Muscle of arm (tissue), 12 donors: ENCODE data around the gene RAB3A. TPM values are rescaled to one million over a fixed set of nuclear protein-coding genes. Genes with fewer than 3 reads are reported as not detected.

ENCODE experiments used
- DNase-seq: peaks from one replicate; pipeline ENCODE4 v3.0.0-alpha.2; 2013
- polyA plus RNA-seq, 12 donors: library from polyadenylated mRNA; unstranded; fragments of 120-200 nt; gene quantifications; one replicate each; pipeline ENCODE4 v1.2.1, GENCODE V29; 2013; ENCODE audit not compliant: insufficient read length in 12 of 12

The RAB3A gene
- polyA plus RNA-seq, 12 donors, result 2.7 to 5.5 (median 3.3) TPM; not detected in 2

DNA sequence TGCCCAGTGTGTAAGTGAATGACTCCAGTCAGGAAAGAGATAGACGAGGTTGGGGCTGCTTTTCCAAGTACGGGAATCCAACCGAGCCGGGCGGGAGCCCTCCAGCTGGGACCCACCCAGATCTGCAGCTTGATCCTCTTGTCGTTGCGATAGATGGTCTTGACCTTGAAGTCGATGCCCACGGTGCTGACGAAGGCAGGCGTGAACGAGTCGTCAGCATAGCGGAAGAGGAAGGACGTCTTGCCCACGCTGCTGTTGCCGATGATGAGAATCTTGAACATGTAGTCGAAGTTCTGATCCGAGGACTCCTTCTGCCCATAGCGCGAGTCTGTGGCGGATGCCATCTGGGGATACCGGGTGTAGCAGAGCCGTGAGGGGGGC, 1.5 kb downstream of the RAB3A start:
- DNase-seq, result no peak

GRCh38 chr19:18198374-18198773, 5.5 kb downstream of the RAB3A start:
- DNase-seq, result no peak

DNA sequence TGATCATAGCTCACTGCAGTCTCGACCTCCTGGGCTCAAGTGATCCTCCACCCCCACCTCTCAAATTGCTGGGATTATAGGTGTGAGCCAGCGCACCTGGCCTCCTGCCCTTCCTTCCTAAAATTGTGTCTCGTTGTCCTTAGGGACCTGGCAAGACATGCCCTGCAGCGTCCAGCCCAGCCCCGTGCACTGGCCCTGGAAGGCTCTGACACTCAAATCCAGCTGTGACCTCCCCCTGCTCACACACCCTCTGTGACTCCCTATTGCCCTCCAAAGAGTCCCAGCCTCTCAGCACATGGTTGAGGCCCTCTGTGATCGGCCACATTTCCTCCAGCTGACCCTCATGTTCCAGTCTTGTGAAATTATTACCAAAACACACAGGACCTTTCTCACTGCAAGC, 5.9 kb downstream of the RAB3A start:
- DNase-seq, result no peak

DNA sequence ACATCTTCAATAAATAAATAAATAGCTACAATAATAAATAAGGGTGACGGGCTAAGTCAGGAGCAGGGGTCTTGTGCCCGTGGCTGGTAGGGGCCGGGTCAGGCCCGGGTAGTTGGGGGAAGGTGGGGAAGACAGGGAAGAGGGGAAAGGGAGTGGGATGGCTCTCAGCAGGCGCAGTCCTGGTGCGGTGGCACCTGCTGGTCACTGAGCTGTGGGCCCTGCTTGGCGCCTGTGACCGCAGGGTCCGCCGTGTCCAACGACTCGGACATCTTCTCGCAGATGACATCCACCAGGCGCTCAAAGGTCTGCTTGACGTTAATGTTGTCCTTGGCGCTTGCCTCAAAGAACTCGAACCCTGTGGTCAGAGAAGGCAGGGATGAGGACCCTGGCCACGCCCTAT, 6.5 kb downstream of the RAB3A start:
- DNase-seq, result no peak

DNA sequence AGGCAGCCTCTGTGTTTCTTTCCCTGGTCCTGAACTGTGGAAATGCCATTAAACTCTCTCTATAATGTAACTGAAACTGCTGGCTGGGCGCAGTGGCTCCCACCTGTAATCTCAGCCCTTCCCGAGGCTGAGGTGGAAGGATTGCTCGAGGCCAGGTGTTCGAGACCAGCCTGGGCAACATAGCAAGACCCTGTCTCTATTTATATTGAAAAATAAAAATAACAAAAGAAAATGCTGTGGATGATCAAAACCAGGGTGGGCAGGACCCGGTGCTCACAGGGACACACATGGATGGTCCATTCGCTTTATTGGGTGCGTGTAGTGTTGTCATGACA, 7.4 kb downstream of the RAB3A start:
- no peak for DNase-seq

- no peak for DNase-seq
Measured at GRCh38 chr19:18194554-18195238, 9.1 kb downstream of the RAB3A start.

GRCh38 chr19:18194181-18194530, 9.7 kb downstream of the RAB3A start:
- DNase-seq, result no peak

GRCh38 chr19:18193388-18194180, 10.3 kb downstream of the RAB3A start:
- DNase-seq, result no peak

GRCh38 chr19:18192673-18193387, 11.0 kb downstream of the RAB3A start, which contains the start of gene MPV17L2:
Gene MPV17L2 (plus strand): TSS chr19:18193218. CDS start chr19:18193282, 64 bp downstream.
- peak; percentile 99 for DNase-seq

DNA sequence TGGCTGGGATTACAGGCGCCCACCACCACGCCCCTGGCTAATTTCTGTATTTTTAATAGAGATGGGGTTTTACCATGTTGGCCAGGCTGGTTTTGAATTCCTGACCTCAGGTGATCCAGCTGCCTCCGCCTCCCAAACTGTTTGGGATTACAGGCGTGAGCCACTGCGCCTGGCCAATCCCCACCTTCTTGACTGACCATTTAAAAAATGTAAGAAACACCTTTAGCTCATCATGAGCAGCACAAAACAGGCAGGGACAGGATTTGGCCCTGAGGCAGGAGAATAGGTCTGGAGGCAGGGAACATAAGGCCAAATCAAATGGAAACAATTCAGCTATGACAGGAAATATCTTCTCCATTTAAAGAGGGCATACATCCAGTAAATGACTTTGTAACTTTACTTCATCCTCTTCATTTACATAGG, 12.2 kb downstream of the RAB3A start:
- DNase-seq, result peak; percentile 64

DNA sequence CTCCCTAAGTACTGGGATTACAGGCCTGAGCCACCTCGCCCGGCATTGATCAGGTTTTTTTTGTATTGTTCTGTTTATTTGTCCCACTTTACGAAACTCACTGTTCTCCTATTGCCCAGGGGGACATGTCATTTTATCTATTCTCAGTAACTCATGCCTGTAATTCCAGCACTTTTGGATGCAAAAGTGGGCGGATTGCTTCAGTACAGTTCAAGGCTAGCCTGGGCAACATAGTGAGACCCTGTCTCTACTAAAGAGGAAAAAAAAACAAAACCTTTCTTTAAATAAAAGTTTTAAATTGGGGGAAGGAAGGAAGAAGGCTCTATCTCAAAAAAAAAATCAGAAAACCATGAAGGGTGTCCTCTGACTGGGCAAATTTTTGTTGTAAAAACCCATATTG, 13.6 kb downstream of the RAB3A start:
- no peak for DNase-seq

- no peak for DNase-seq
Measured at GRCh38 chr19:18185538-18185937, 18.3 kb downstream of the RAB3A start.

DNA sequence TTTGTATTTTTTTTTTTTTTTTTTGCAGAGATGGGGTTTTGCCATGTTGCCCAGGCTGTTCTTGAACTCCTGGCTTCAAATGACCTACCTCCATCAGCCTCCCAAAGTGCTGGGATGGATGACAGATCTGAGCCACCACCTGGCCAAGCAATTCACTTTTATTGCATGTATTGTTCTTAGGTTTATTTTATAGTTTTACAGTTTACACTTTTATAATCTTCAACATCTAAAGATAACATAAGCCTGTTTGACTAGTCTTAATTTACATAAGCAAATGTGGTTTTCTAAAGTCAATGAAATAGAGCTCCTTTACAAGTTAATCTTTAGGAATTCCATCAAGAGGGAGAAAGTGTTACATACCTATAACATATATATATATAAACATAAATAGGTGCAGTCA, 20.3 kb downstream of the RAB3A start:
- DNase-seq, result no peak

- DNase-seq, result no peak
Measured at GRCh38 chr19:18179957-18180356, 23.9 kb downstream of the RAB3A start.

DNA sequence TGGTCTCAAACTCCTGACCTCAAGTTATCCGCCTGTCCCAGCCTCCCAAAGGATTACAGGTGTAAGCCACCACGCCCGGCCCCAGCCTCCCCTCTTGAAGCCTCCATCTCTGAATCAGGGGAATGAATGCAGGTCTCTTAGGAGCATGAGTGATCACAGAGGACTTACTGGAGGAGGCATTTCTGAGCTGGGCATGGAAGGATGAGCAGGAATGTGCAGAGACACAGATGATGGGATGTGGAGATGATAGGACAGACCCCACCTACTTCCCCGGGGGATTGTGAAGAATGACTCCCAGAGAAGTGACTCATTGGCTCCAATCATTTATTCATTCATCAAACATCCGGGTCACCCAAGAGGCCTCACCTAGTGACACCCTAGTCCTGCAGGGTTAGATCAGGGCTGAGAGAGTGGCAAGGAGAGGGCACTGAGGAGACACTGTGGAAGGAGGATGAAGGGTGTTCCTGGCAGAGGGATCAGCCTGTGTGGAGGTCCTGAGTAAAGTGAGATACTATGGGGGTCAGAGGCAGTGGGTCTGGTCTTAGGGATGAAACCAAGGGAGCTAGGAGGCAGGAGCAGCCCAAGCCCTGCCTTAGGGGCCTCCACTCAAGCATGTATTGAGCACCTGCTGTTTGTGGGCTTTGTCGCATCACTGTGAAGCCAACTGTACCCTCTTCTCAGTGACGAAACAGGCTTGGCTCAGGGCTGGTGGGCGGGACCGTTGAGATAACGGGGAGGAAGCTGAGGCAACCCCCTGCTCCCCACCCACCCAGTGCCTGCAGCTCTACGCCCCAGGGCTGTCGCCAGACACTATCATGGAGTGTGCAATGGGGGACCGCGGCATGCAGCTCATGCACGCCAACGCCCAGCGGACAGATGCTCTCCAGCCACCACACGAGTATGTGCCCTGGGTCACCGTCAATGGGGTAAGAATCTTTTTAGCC, 27.2 kb downstream of the RAB3A start:
- DNase-seq, result no peak

DNA sequence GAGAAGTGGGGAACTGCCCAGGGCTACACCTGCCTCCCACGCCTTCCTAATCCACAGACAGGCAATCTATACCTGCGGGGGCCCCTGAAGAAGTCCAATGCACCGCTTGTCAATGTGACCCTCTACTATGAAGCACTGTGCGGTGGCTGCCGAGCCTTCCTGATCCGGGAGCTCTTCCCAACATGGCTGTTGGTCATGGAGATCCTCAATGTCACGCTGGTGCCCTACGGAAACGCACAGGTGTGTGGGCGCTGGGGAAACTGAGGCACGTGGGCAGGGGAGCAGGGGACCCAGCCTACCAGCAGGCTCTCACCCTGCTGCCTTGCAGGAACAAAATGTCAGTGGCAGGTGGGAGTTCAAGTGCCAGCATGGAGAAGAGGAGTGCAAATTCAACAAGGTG, 28.9 kb downstream of the RAB3A start:
- DNase-seq, result no peak

- DNase-seq, result no peak
Measured at GRCh38 chr19:18173572-18174288, 30.1 kb downstream of the RAB3A start, which contains the start of gene IFI30. Gene IFI30 (plus strand): TSS chr19:18173813. CDS start chr19:18173842, 29 bp downstream.

GRCh38 chr19:18173054-18173571, 30.7 kb downstream of the RAB3A start:
- DNase-seq, result no peak

DNA sequence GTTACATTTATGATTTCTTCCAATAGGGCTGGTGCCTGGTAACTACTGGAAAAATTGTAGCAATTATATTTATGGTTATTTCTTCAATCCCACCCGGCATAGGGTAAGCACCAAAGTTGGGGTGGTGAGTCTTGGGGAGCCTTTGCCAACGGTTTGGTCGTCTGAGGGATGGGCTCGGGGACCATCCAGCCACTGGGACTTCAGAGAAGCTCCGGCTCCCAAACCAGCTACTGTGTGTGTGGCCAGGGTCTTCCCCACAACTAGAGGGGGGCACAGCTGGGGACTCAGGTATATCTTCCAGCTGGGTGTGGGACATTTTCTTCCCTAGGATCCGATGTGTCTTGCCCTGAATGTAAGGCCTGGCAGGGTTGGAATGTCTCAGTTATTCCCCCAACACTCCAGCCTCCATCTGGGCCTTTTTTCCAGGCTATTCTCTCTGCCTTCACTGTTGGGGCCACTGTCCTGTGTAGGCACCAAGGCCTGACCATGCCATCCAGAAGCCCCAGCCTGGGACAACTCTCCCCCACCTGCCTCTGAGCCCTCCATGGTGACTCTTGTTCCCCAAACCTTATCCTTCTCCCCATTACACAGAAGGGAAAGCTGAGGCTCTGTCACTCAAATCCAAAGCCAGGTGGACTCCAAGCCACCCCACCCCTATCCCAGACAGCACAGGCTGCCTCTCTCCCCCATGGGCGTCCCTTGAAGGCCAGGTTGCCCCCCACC, 31.4 kb downstream of the RAB3A start:
- DNase-seq, result no peak
